GM12878 (cell line): ENCODE data around the gene AEN. TPM values are rescaled to one million over a fixed set of nuclear protein-coding genes. Genes with fewer than 3 reads are reported as not detected.
A peak's percentile ranks its signal among the peaks of the same experiment; 100 is the strongest.

Source experiments
- ATAC-seq: fragments of 200-7000 bp; cut with Tn5 transposase; 3 replicates; pipeline ENCODE4 v1.9.1; 2020; ENCODE audit warnings: mild to moderate bottlenecking, moderate library complexity
- BruUV-seq: library from RNA; stranded (reverse); fragments of 400-500 nt; replicated peaks from 2 replicates; lab custom pipeline; 2021; lab: Mats Ljungman, UMichigan
- CTCF ChIA-PET: fragments of 300-600 bp; sonication (Branson Sonifier 250); formaldehyde crosslinking; extraction: SDS; loops from one replicate; lab custom pipeline; 2021; ENCODE audit warnings: inconsistent platforms; lab: Yijun Ruan, JAX
- POLR2A ChIA-PET: fragments of 350-600 bp; formaldehyde crosslinking; extraction: SDS; loops from one replicate; lab custom pipeline; 2021; ENCODE audit warnings: inconsistent platforms; lab: Charles Lee
- RAD21 ChIA-PET: fragments of 300-600 bp; sonication (Branson Sonifier 250); formaldehyde crosslinking; loops from one replicate; lab custom pipeline; 2023; ENCODE audit warnings: antibody characterized with exemption; ENCODE audit not compliant: unreplicated experiment; lab: Charles Lee
- SMC1A ChIA-PET: fragments of 300-600 bp; sonication (Branson Sonifier 250); formaldehyde crosslinking; loops from one replicate; lab custom pipeline; 2023; ENCODE audit not compliant: unreplicated experiment, uncharacterized antibody; lab: Charles Lee
- DNase-seq: peaks from one replicate; pipeline ENCODE4 v3.0.0-alpha.2; 2011; ENCODE audit warnings: low read depth, low spot score
- FAIRE-seq: peaks from 3 replicates; lab custom pipeline; 2011; peaks lifted over from hg19 to GRCh38; lab: Jason Lieb, UNC
- H2AFZ ChIP-seq: 2 replicates; pipeline ENCODE4 v1.6.0; 2011; ENCODE audit warnings: low read depth, low read length, control low read depth; ENCODE audit not compliant: control insufficient read depth
- H3K27ac ChIP-seq: 2 replicates; pipeline ENCODE4 v1.5.1; 2011; ENCODE audit warnings: control low read depth; ENCODE audit not compliant: control insufficient read depth, insufficient read depth
- H3K27me3 ChIP-seq, 2 experiments: replicated peaks in 1 of 2; 2 replicates each; pipeline versions ENCODE4 v1.6.0 to v1.6.1; 2011; ENCODE audit warnings: low read length in 1 of 2; ENCODE audit not compliant: control insufficient read depth in 2 of 2, insufficient read depth in 2 of 2
- H3K36me3 ChIP-seq, 2 experiments: 2 replicates each; pipeline ENCODE4 v1.5.1; 2011; ENCODE audit warnings: low read length in 1 of 2; ENCODE audit not compliant: control insufficient read depth in 2 of 2, insufficient read depth in 2 of 2
- H3K4me1 ChIP-seq: 2 replicates; pipeline ENCODE4 v1.6.1; 2011; ENCODE audit warnings: mild to moderate bottlenecking, low read length, moderate library complexity, mixed read lengths; ENCODE audit not compliant: control insufficient read depth, insufficient read depth
- H3K4me2 ChIP-seq: 2 replicates; pipeline ENCODE4 v1.6.0; 2011; ENCODE audit warnings: control low read depth; ENCODE audit not compliant: control insufficient read depth, insufficient read depth
- H3K4me3 ChIP-seq: fragments of 200-600 bp; sonication (generic); 2 replicates; pipeline ENCODE4 v1.5.1; 2016
- H3K79me2 ChIP-seq: 2 replicates; pipeline ENCODE4 v1.6.0; 2011; ENCODE audit warnings: low read length; ENCODE audit not compliant: control insufficient read depth, insufficient read depth
- H3K9ac ChIP-seq: 2 replicates; pipeline ENCODE4 v1.8.0; 2011; ENCODE audit warnings: low read length, control low read depth, mixed read lengths; ENCODE audit not compliant: control insufficient read depth, insufficient read depth
- H3K9me3 ChIP-seq: replicated peaks from 3 replicates; pipeline ENCODE4 v1.5.1; 2011; ENCODE audit warnings: mild to moderate bottlenecking, low read length; ENCODE audit not compliant: control insufficient read depth, insufficient read depth
- H4K20me1 ChIP-seq: 2 replicates; pipeline ENCODE4 v1.6.0; 2011; ENCODE audit not compliant: control insufficient read depth, insufficient read depth
- ATF2 ChIP-seq: IDR thresholded peaks from 2 replicates; pipeline ENCODE4 v1.6.1; 2012; ENCODE audit warnings: low read length, inconsistent platforms
- BRCA1 ChIP-seq: IDR thresholded peaks from 2 replicates; pipeline ENCODE4 v1.6.1; 2011; ENCODE audit warnings: low read depth, low read length, improper control_type of control experiment
- HSF1 ChIP-seq: fragments of 150-350 bp; IDR thresholded peaks from 2 replicates; pipeline ENCODE4 v1.6.1; 2014; ENCODE audit warnings: mild to moderate bottlenecking, low read depth, low read length
- NFIC ChIP-seq: IDR thresholded peaks from 2 replicates; pipeline ENCODE4 v1.6.1; 2012; ENCODE audit warnings: low read depth, mild to moderate bottlenecking, inconsistent platforms, low read length, moderate library complexity
- RAD21 ChIP-seq: IDR thresholded peaks from 2 replicates; pipeline ENCODE4 v1.6.1; 2011; ENCODE audit warnings: mild to moderate bottlenecking, low read depth, low read length, moderate library complexity; ENCODE audit not compliant: insufficient read depth
- SRF ChIP-seq, 2 experiments: IDR thresholded peaks; 2 replicates each; pipeline ENCODE4 v1.6.1; 2011; ENCODE audit warnings: low read depth in 2 of 2, low read length in 2 of 2, mild to moderate bottlenecking in 1 of 2, moderate library complexity in 1 of 2
- TCF7 ChIP-seq: IDR thresholded peaks from 2 replicates; pipeline ENCODE4 v1.6.1; 2014; ENCODE audit warnings: antibody characterized with exemption, borderline replicate concordance
- WGBS: methylation state at CpG from one replicate; pipeline ENCODE4 v1.1.6; 2016; ENCODE audit warnings: low lambda C conversion rate; ENCODE audit not compliant: insufficient replicate concordance, insufficient coverage; ENCODE audit errors: missing lambda C conversion rate; 5-methylcytosine and 5-hydroxymethylcytosine counted together
- in situ Hi-C: fragments of 300-500 bp; cut with MboI; formaldehyde crosslinking; loops from 9 replicates; pipeline ENCODE4 v1.14.3; 2018; ENCODE audit warnings: mixed read lengths
- intact Hi-C: fragments of 100-400 bp; cut with micrococcal nuclease; formaldehyde crosslinking; loops from one replicate; pipeline ENCODE4 v1.14.2; 2022; ENCODE audit not compliant: unreplicated experiment
- polyA plus RNA-seq, 11 experiments: library from polyadenylated mRNA; depleted of rRNA in 4 of 11; unstranded in 6 of 11; stranded (reverse) in 5 of 11; fragments of >200 nt; fragmentation: Nextera tagmentation in 4 of 11; fragmentation: Illumina TruSeq in 1 of 11; extraction: Ambion mirVana in 4 of 11; extraction: Trizol in 1 of 11; gene quantifications; 1 replicate in 1 of 11; 2 replicates in 10 of 11; pipeline versions ENCODE4 v1.2.1 to v1.2.3, GENCODE V29; 2011 to 2016; ENCODE audit warnings: inconsistent platforms in 2 of 11, missing spikeins in 2 of 11, low read depth in 1 of 11
- total RNA-seq, 4 experiments: library from RNA; depleted of rRNA in 3 of 4; stranded (reverse); fragments of >200 nt in 3 of 4; fragmentation: Illumina TruSeq in 1 of 4; extraction: Trizol in 1 of 4; gene quantifications; 2 replicates each; pipeline versions ENCODE4 v1.2.1 to v1.2.3, GENCODE V29; 2013 to 2021

Gene AEN
- total and polyA plus RNA-seq, 10 of the 15 experiments (the other 5 are each of a cell fraction or from before 2014, with no cell fraction given) = 11.7 to 81.2 (median 53.7) TPM

- no peak for TF ChIP-seq RAD21
- peak; percentile 67; the same call in 1 of the 2 replicates for TF ChIP-seq NFIC
- no peak for TF ChIP-seq HSF1
- peak; percentile 54; the same call in 1 of the 2 replicates for TF ChIP-seq TCF7
Observed at GRCh38 chr15:88615303-88616107, 5.6 kb upstream of the AEN start (continued).

- H3K4me2 ChIP-seq = peak overlapping the region; percentile 56; the same call in 1 of the 2 replicates
- 41% methylated on average over 4 of the region's 4 CpGs for WGBS
- ChIA-PET SMC1A (interaction anchor here (0.7 to 1.9 kb wide), 3 partner anchors 9 to 144 kb away, joined by 3 to 8 read pairs (median 4); no protein-coding TSS in a partner anchor), CTCF (interaction anchor here (0.8 to 3.5 kb wide), 8 partner anchors 8 to 146 kb away, joined by 3 to 14 read pairs (median 5); partner anchors contain the start of gene ISG20), RAD21 (interaction anchor here (0.6 to 2.3 kb wide), 4 partner anchors 8 to 149 kb away, joined by 3 to 10 read pairs (median 4); partner anchors contain the start of genes MRPL46 and MRPS11)
- H2AFZ ChIP-seq = peak overlapping the region; percentile 90
- no peak for FAIRE-seq
- H3K9ac ChIP-seq = peak overlapping the region; percentile 15; the same call in 1 of the 2 replicates
- ATAC-seq = no peak
- H3K79me2 ChIP-seq = peaks cover 1% of the 10 kb centered on the region
- intact Hi-C loops (no loop called here), in situ Hi-C loops (no loop called here)
- no peaks in the 10 kb centered on the region for H3K36me3 ChIP-seq
- peaks cover 33% of the 10 kb centered on the region for H3K4me1 ChIP-seq
- no peak for TF ChIP-seq SRF (IDR thresholded peaks at IDR 0.05; ENCODE audit: low read depth in 2 of 2, low read length in 2 of 2)
- no peak for TF ChIP-seq ATF2
- no peak for TF ChIP-seq BRCA1
- 0 out of 2 replicates have a peak, but pooled peaks have one; percentile 3 for TF ChIP-seq NFIC
- TF ChIP-seq, all 136 proteins: peak for 1
- H3K9me3 ChIP-seq = no peaks in the 10 kb centered on the region
- H4K20me1 ChIP-seq = no peaks in the 10 kb centered on the region
- no TSS peak for BruUV-seq
- H3K4me3 ChIP-seq = no peak overlapping the region
- H3K27me3 ChIP-seq = no peaks in the 10 kb centered on the region
- peak overlapping the region; percentile 78 for H3K27ac ChIP-seq
- no peak for DNase-seq
- POLR2A ChIA-PET = no interaction called here
Observed at GRCh38 chr15:88616240-88616639, 4.9 kb upstream of the AEN start.
